A549 (cell line): ENCODE measurements around the gene IGFL3. TPM values are rescaled to one million over a fixed set of nuclear protein-coding genes. Genes with fewer than 3 reads are reported as not detected.

Experiments
- ATAC-seq, 2 experiments: fragments of 200-7000 bp in 1 of 2; fragments of >200 bp in 1 of 2; cut with Nextera tagmentation in 1 of 2; cut with Tn5 transposase in 1 of 2; 3 replicates each; pipeline versions ENCODE4 v1.8.0 to v1.9.1; 2018 to 2020; ENCODE audit warnings: mild to moderate bottlenecking in 1 of 2, moderate library complexity in 1 of 2
- CTCF ChIA-PET: fragments of 300-600 bp; sonication (Branson Sonifier 250); formaldehyde crosslinking; extraction: SDS; loops from one replicate; lab custom pipeline; 2021; ENCODE audit warnings: antibody characterized with exemption, inconsistent platforms; lab: Yijun Ruan, JAX
- POLR2A ChIA-PET: fragments of 350-600 bp; formaldehyde crosslinking; extraction: SDS; loops from one replicate; lab custom pipeline; 2021; ENCODE audit warnings: antibody characterized with exemption, inconsistent platforms; lab: Yijun Ruan, JAX
- DNase-seq, 2 experiments: peaks; one replicate each; pipeline versions ENCODE4 v3.0.0 to v3.0.0-alpha.2; 2011 to 2016; ENCODE audit warnings: low read depth in 1 of 2, low spot score in 1 of 2
- FAIRE-seq: peaks from 2 replicates; lab custom pipeline; 2011; peaks lifted over from hg19 to GRCh38; lab: Jason Lieb, UNC
- H3K27ac ChIP-seq, 2 experiments: fragments of >200 bp; sonication (Bioruptor Twin); formaldehyde crosslinking; 3 replicates each; pipeline ENCODE4 v1.5.1; 2016 to 2017
- H3K4me1 ChIP-seq: fragments of >200 bp; sonication (Bioruptor Twin); formaldehyde crosslinking; 3 replicates; pipeline ENCODE4 v1.6.1; 2016
- H3K4me2 ChIP-seq: fragments of >200 bp; sonication (Bioruptor Twin); formaldehyde crosslinking; 3 replicates; pipeline ENCODE4 v1.6.1; 2016
- H3K4me3 ChIP-seq: fragments of >200 bp; sonication (Bioruptor Twin); formaldehyde crosslinking; 3 replicates; pipeline ENCODE4 v1.5.1; 2016
- H3K9me3 ChIP-seq: fragments of >200 bp; sonication (Bioruptor Twin); formaldehyde crosslinking; 3 replicates; pipeline ENCODE4 v1.6.1; 2016
- CBX8 ChIP-seq: fragments of 200-600 bp; sonication (generic); IDR thresholded peaks from 2 replicates; pipeline ENCODE4 v1.6.1; 2016
- CEBPB ChIP-seq, 2 experiments: fragments of >200 bp in 1 of 2; sonication (Bioruptor Twin) in 1 of 2; formaldehyde crosslinking in 1 of 2; IDR thresholded peaks; 2 replicates each; pipeline ENCODE4 v1.6.1; 2012 to 2016
- FOSL2 ChIP-seq, 2 experiments: fragments of 450-650 bp in 1 of 2; fragments of >200 bp in 1 of 2; sonication (Bioruptor Twin) in 1 of 2; formaldehyde crosslinking; IDR thresholded peaks; 2 replicates each; pipeline versions ENCODE4 v1.5.0 to v1.6.1; 2016 to 2020; ENCODE audit warnings: mild to moderate bottlenecking in 1 of 2, moderate library complexity in 1 of 2
- HDAC2 ChIP-seq: fragments of 200-600 bp; sonication (generic); IDR thresholded peaks from 2 replicates; pipeline ENCODE4 v1.6.1; 2016
- HOXB5 ChIP-seq: fragments of 250-450 bp; sonication (Bioruptor Pico); IDR thresholded peaks from 2 replicates; pipeline ENCODE4 v1.5.0; 2020; ENCODE audit warnings: mild to moderate bottlenecking, moderate library complexity
- JUN ChIP-seq, 2 experiments: fragments of >200 bp; sonication (Bioruptor Twin); formaldehyde crosslinking; IDR thresholded peaks; 2 replicates in 1 of 2; 3 replicates in 1 of 2; pipeline ENCODE4 v1.6.1; 2016 to 2017
- JUNB ChIP-seq: fragments of >200 bp; sonication (Bioruptor Twin); formaldehyde crosslinking; IDR thresholded peaks from 2 replicates; pipeline ENCODE4 v1.6.1; 2016
- KDM5A ChIP-seq: fragments of 200-600 bp; sonication (generic); IDR thresholded peaks from 2 replicates; pipeline ENCODE4 v1.6.1; 2016; ENCODE audit warnings: antibody characterized with exemption, mild to moderate bottlenecking
- NFE2L2 ChIP-seq: fragments of 150-350 bp; conservative IDR thresholded peaks from 2 replicates; pipeline ENCODE4 v1.6.1; 2014; ENCODE audit warnings: low read length
- NPAS2 ChIP-seq: fragments of 250-450 bp; sonication (Bioruptor Pico); IDR thresholded peaks from 2 replicates; pipeline ENCODE4 v1.8.0; 2022; ENCODE audit warnings: mild to moderate bottlenecking, moderate library complexity, borderline replicate concordance
- PHF8 ChIP-seq: fragments of 200-600 bp; sonication (generic); IDR thresholded peaks from 2 replicates; pipeline ENCODE4 v1.6.1; 2016; ENCODE audit warnings: low read depth, mild to moderate bottlenecking, antibody characterized with exemption, moderate library complexity, borderline replicate concordance
- RCOR1 ChIP-seq: fragments of 150-350 bp; IDR thresholded peaks from 2 replicates; pipeline ENCODE4 v1.6.1; 2014; ENCODE audit warnings: antibody characterized with exemption, low read length, low read depth
- ZSCAN20 ChIP-seq: fragments of 250-450 bp; sonication (Bioruptor Pico); IDR thresholded peaks from 2 replicates; pipeline ENCODE4 v1.8.0; 2022; ENCODE audit warnings: mild to moderate bottlenecking, moderate library complexity
- WGBS: methylation state at CpG from one replicate; pipeline ENCODE4 v1.1.6; 2017; ENCODE audit errors: missing lambda C conversion rate; 5-methylcytosine and 5-hydroxymethylcytosine counted together
- polyA plus RNA-seq, 4 experiments: library from polyadenylated mRNA; depleted of rRNA in 3 of 4; stranded (reverse); fragments of >200 nt; fragmentation: RNase III in 1 of 4; extraction: RNeasy Plus Mini Kit Qiagen cat#74134 plus additional on column Dnase treatment in 1 of 4; gene quantifications; 2 replicates in 3 of 4; 3 replicates in 1 of 4; pipeline ENCODE4 v1.2.3, GENCODE V29; 2011 to 2017
- TF ChIP-seq, protein P1 (sequence below): fragments of 200-600 bp; sonication (generic); IDR thresholded peaks from 2 replicates; pipeline ENCODE4 v1.6.1; 2016; ENCODE audit warnings: antibody characterized with exemption, mild to moderate bottlenecking, moderate library complexity
- TF ChIP-seq, protein P2 (sequence below): fragments of 450-650 bp; IDR thresholded peaks from 2 replicates; pipeline ENCODE4 v1.6.1; 2014; ENCODE audit warnings: antibody characterized with exemption
- TF ChIP-seq, protein P3 (sequence below): IDR thresholded peaks from 2 replicates; pipeline ENCODE4 v1.6.1; 2012; ENCODE audit warnings: low read depth, borderline replicate concordance
- TF ChIP-seq, protein P4 (sequence below): fragments of >200 bp; sonication (Bioruptor Twin); formaldehyde crosslinking; IDR thresholded peaks from 2 replicates; pipeline ENCODE4 v1.6.1; 2016
- TF ChIP-seq, protein P5 (sequence below): fragments of >200 bp; sonication (Bioruptor Twin); formaldehyde crosslinking; IDR thresholded peaks from 3 replicates; pipeline ENCODE4 v1.5.1; 2016
- TF ChIP-seq, protein P6 (sequence below): fragments of 250-450 bp; sonication (Bioruptor Pico); IDR thresholded peaks from 2 replicates; pipeline ENCODE4 v1.5.0; 2021; ENCODE audit warnings: mild to moderate bottlenecking, moderate library complexity, borderline replicate concordance
- TF ChIP-seq, protein P7 (sequence below): fragments of 150-350 bp; IDR thresholded peaks from 2 replicates; pipeline ENCODE4 v1.6.1; 2014; ENCODE audit warnings: low read depth, mild to moderate bottlenecking, low read length

The IGFL3 gene
- polyA plus RNA-seq, 2 of the 4 experiments (the other 2 are of a cell fraction), result 1.1 TPM; not detected in 1

DNA sequence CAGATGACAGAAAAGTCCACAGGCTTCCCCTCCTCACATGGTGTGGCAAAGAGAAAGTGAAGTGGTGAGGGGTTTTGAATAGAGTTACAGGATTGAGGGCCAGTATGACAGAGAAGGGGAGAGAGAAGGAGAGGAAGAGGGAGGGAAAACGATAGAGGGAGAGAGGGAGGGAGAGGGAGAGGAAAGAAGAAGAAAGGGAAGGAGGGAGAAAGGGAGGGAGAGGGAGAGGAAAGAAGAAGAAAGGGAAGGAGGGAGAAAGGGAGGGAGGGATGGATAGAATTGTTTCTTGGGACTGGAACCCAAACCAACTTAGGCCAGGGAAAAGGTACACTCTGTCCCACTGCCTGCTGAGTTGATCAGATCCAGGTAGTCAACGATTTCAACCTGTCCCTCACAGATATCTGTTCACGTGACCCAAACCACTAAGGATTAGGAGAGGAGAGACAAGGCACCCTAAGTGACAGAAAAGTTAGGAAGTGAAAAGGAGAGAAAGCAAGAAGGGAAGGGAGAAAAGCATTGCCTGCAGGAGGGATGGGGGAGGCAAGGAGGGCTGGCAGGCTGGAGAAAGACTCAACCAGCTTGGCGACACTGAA lies 8.1 kb upstream of the IGFL3 start:
- Histone ChIP-seq H3K4me1 (peaks cover 17% of the 10 kb centered on the region), H3K9me3 (peaks cover 17% of the 10 kb centered on the region)
- TF ChIP-seq JUN (IDR thresholded peaks at IDR 0.05) (0 out of 5 replicates have a peak, but pooled peaks of 1 of the 2 experiments have one; percentile 8), ZSCAN20 (no peak)
- TF ChIP-seq, all 56 proteins: peak for 1
- WGBS, result 78% methylated on average over 4 of the region's 4 CpGs
- Histone ChIP-seq H3K4me2 (peak overlapping the region; percentile 25; the same call in 2 of the 3 replicates), H3K4me3 (no peak overlapping the region), H3K27ac (peak overlapping the region; percentile 80 to 86)
- no peak; a peak in 2 of 6 replicates for ATAC-seq
- no peak for DNase-seq
- no peak for FAIRE-seq
- CTCF ChIA-PET, result interaction anchor here (1.9 kb wide), 1 partner anchor 104 kb away, joined by 4 read pairs; no protein-coding TSS in a partner anchor
- POLR2A ChIA-PET, result no interaction called here

DNA sequence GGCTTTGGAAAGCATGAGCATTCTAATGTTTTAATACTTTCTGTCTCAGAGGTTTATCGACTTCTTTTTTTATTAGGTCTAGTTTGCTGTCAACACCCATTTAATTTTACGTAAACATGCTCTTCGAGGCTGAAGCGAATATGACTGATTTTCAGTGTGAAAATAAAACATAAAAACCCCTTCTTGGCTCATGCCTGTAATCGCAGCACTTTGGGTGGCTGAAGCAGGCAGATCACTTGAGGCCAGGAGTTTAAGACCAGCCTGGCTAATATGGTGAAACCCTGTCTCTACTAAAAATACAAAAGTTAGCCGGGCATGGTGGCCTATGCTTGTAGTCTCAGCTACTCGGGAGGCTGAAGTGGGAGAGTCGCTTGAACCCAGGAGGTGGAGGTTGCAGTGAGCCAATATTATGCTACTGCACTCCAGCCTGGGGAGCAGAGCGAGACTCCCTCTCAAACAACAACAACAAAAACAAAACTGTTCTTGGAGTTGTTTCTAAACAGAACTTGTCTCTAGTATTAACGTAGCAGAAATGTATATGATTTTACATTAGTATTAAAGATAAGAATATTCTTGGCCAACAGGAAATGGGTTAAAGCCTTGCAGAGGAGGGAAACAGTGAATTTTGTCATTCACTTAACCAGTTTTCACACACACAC lies 7.1 kb upstream of the IGFL3 start:
- POLR2A ChIA-PET, result no interaction called here
- FAIRE-seq, result peak; percentile 54
- peak overlapping the region; percentile 80 to 86; a peak in 5 of 6 replicates for H3K27ac ChIP-seq
- TF ChIP-seq, protein P1, sequence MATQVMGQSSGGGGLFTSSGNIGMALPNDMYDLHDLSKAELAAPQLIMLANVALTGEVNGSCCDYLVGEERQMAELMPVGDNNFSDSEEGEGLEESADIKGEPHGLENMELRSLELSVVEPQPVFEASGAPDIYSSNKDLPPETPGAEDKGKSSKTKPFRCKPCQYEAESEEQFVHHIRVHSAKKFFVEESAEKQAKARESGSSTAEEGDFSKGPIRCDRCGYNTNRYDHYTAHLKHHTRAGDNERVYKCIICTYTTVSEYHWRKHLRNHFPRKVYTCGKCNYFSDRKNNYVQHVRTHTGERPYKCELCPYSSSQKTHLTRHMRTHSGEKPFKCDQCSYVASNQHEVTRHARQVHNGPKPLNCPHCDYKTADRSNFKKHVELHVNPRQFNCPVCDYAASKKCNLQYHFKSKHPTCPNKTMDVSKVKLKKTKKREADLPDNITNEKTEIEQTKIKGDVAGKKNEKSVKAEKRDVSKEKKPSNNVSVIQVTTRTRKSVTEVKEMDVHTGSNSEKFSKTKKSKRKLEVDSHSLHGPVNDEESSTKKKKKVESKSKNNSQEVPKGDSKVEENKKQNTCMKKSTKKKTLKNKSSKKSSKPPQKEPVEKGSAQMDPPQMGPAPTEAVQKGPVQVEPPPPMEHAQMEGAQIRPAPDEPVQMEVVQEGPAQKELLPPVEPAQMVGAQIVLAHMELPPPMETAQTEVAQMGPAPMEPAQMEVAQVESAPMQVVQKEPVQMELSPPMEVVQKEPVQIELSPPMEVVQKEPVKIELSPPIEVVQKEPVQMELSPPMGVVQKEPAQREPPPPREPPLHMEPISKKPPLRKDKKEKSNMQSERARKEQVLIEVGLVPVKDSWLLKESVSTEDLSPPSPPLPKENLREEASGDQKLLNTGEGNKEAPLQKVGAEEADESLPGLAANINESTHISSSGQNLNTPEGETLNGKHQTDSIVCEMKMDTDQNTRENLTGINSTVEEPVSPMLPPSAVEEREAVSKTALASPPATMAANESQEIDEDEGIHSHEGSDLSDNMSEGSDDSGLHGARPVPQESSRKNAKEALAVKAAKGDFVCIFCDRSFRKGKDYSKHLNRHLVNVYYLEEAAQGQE, result no peak
- no peak for TF ChIP-seq PHF8
- TF ChIP-seq NFE2L2, result no peak
- TF ChIP-seq RCOR1, result no peak
- TF ChIP-seq NPAS2 (CRISPR knock-in tag), result no peak
- TF ChIP-seq, protein P2, sequence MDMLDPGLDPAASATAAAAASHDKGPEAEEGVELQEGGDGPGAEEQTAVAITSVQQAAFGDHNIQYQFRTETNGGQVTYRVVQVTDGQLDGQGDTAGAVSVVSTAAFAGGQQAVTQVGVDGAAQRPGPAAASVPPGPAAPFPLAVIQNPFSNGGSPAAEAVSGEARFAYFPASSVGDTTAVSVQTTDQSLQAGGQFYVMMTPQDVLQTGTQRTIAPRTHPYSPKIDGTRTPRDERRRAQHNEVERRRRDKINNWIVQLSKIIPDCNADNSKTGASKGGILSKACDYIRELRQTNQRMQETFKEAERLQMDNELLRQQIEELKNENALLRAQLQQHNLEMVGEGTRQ, result no peak
- TF ChIP-seq JUNB, result no peak
- no peak for TF ChIP-seq FOSL2 (IDR thresholded peaks at IDR 0.05)
- TF ChIP-seq FOSL2 (CRISPR knock-in tag; IDR thresholded peaks at IDR 0.05), result no peak
- no peak for TF ChIP-seq HOXB5 (CRISPR knock-in tag)
- TF ChIP-seq, protein P3, sequence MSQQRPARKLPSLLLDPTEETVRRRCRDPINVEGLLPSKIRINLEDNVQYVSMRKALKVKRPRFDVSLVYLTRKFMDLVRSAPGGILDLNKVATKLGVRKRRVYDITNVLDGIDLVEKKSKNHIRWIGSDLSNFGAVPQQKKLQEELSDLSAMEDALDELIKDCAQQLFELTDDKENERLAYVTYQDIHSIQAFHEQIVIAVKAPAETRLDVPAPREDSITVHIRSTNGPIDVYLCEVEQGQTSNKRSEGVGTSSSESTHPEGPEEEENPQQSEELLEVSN, result no peak
- TF ChIP-seq, all 56 proteins: peak for 0
- no peak for DNase-seq
- Histone ChIP-seq H3K4me1 (peaks cover 17% of the 10 kb centered on the region), H3K4me3 (no peak overlapping the region), H3K4me2 (no peak overlapping the region), H3K9me3 (peaks cover 17% of the 10 kb centered on the region)
- 82% methylated on average over 10 of the region's 10 CpGs for WGBS
- CTCF ChIA-PET, result interaction anchor here (0.6 to 1.3 kb wide), 6 partner anchors 49 to 132 kb away, joined by 3 to 4 read pairs (median 4); no protein-coding TSS in a partner anchor
- ATAC-seq, result no peak

DNA sequence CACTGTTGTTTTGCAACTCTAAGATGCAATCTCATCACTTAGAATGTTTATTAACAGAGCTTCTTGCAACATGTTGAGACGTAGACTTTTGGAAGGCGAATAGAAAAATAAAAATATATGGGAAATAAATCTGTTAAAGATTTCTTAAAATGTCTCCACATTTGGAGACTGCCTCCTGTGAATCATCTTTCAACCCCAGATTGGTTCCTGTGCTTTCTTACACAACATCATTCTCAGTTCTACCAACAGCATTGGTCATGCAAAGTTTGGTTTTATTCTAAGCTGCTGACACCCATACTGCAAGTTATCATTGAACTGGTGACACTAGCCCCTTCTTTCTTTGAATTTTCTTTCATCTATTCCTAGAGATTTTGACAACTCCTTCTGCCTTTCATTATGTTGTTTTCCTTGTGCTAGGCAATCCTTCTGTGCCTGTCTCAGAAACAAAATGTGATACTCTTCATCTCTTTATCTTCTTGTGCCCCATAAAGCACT lies 1.6 kb upstream of the IGFL3 start:
- ATAC-seq (no peak; a peak in 1 of 6 replicates), DNase-seq (no peak), FAIRE-seq (no peak)
- no peaks in the 10 kb centered on the region for H3K4me1 ChIP-seq
- H3K4me3 ChIP-seq, result no peak overlapping the region
- H3K27ac ChIP-seq, result no peak overlapping the region
- ChIA-PET POLR2A (no interaction called here), CTCF (interaction anchor here (1.0 to 1.9 kb wide), 10 partner anchors 11 to 101 kb away, joined by 3 to 8 read pairs (median 3); no protein-coding TSS in a partner anchor)
- H3K9me3 ChIP-seq, result no peaks in the 10 kb centered on the region
- no peak overlapping the region for H3K4me2 ChIP-seq
- WGBS, result 59% methylated on average over 2 of the region's 2 CpGs
- TF ChIP-seq KDM5A (no peak), HDAC2 (no peak), JUN (IDR thresholded peaks at IDR 0.05) (no peak), CBX8 (no peak), CEBPB (IDR thresholded peaks at IDR 0.05) (no peak), JUNB (no peak)
- TF ChIP-seq, protein P4, sequence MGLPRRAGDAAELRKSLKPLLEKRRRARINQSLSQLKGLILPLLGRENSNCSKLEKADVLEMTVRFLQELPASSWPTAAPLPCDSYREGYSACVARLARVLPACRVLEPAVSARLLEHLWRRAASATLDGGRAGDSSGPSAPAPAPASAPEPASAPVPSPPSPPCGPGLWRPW, result no peak
- TF ChIP-seq, protein P5, sequence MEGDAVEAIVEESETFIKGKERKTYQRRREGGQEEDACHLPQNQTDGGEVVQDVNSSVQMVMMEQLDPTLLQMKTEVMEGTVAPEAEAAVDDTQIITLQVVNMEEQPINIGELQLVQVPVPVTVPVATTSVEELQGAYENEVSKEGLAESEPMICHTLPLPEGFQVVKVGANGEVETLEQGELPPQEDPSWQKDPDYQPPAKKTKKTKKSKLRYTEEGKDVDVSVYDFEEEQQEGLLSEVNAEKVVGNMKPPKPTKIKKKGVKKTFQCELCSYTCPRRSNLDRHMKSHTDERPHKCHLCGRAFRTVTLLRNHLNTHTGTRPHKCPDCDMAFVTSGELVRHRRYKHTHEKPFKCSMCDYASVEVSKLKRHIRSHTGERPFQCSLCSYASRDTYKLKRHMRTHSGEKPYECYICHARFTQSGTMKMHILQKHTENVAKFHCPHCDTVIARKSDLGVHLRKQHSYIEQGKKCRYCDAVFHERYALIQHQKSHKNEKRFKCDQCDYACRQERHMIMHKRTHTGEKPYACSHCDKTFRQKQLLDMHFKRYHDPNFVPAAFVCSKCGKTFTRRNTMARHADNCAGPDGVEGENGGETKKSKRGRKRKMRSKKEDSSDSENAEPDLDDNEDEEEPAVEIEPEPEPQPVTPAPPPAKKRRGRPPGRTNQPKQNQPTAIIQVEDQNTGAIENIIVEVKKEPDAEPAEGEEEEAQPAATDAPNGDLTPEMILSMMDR, result no peak
- TF ChIP-seq, protein P6, sequence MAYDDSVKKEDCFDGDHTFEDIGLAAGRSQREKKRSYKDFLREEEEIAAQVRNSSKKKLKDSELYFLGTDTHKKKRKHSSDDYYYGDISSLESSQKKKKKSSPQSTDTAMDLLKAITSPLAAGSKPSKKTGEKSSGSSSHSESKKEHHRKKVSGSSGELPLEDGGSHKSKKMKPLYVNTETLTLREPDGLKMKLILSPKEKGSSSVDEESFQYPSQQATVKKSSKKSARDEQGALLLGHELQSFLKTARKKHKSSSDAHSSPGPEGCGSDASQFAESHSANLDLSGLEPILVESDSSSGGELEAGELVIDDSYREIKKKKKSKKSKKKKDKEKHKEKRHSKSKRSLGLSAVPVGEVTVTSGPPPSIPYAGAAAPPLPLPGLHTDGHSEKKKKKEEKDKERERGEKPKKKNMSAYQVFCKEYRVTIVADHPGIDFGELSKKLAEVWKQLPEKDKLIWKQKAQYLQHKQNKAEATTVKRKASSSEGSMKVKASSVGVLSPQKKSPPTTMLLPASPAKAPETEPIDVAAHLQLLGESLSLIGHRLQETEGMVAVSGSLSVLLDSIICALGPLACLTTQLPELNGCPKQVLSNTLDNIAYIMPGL, result no peak
- TF ChIP-seq, protein P7, sequence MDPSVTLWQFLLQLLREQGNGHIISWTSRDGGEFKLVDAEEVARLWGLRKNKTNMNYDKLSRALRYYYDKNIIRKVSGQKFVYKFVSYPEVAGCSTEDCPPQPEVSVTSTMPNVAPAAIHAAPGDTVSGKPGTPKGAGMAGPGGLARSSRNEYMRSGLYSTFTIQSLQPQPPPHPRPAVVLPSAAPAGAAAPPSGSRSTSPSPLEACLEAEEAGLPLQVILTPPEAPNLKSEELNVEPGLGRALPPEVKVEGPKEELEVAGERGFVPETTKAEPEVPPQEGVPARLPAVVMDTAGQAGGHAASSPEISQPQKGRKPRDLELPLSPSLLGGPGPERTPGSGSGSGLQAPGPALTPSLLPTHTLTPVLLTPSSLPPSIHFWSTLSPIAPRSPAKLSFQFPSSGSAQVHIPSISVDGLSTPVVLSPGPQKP, result no peak
